ENCODE measurements around the gene MYZAP. TPM values are rescaled to one million over a fixed set of nuclear protein-coding genes. Genes with fewer than 3 reads are reported as not detected.

MYZAP gene
- polyA plus RNA-seq, 6 donors from 2014 or later = 4.5 to 15.3 (median 7.4) TPM

DNA sequence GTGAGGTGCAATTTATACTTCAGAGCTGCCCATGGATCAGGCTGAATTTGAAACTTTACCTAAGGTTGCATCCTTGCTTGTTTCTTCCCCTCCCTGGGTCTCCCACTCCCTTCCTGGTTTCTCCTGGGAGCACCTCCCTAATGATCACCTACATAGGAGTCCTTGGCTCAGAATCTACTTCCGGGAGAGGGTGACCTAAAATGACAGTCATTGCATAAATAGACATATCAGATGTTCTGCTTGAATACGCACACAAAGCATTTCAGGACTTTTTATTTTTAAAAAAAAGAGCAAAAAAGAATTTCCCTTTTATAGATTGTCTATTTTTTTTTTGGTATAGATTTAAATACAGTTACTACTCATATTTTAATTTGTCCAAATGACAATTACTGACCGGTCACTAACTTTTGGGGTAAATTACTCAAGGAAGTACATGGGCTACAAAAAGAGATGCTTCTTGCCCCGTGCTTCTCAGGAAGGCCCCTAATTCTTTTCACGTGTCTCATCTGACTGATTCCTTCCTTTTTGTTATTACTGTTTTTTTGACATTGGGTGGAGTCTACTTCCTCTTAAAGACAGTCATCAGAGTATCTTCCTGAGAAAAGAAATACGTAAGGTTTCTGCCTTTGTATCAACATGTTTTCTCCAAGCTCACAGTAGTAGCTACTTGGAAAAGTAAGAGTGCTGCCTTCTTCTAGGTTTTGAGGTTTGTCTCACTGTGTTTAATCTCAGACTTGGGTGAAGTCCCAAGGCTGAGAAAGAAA lies 4.9 kb upstream of the MYZAP start:
- Mint-ChIP-seq H3K4me3 (peak overlapping the region; percentile 18 to 93 (median 77)), H3K4me1 (peaks cover 53 to 74% (median 63%) of the 10 kb centered on the region in 3 donors), H3K27ac (peak overlapping the region; percentile 92 to 100 (median 99)), H3K36me3 (peaks cover 11 to 41% of the 10 kb centered on the region in 2 donors), H3K9me3 (peaks cover 10 to 20% (median 11%) of the 10 kb centered on the region in 7 donors), H3K27me3 (peaks cover 0 to 8% (median 3%) of the 10 kb centered on the region in 3 donors)
- ATAC-seq (ENCODE audit: low read depth in 2 of 2) (peak; percentile 84 to 87), DNase-seq (peak; percentile 80)

DNA sequence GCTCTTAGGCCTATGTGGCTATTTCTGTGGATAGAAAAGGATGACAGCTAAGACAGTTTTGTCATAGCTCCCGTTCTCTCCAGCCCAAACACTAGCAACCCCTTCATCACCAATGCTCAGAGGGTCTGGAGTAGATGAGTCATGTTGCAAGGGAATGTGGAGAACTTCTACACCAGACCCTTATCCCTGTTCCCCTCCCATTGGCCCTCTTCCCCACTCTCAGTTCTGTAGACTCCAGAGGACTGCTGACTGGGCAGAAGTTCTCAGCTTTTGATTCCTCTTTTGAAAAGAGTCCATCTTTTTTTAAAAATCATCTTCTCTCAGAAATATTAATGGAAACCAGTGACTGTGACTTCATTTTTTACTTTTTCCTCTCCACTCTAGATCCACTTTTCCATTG lies 2.4 kb upstream of the MYZAP start:
- H3K4me1 Mint-ChIP-seq = peaks cover 58 to 84% (median 72%) of the 10 kb centered on the region in 3 donors
- H3K9me3 Mint-ChIP-seq = peaks cover 0 to 11% (median 2%) of the 10 kb centered on the region in 7 donors
- H3K27me3 Mint-ChIP-seq = no peaks in the 10 kb centered on the region
- peak overlapping the region in 4 of 8 donors; percentile 8 to 75 (median 62) for H3K4me3 Mint-ChIP-seq
- peak overlapping the region in 5 of 6 donors; percentile 11 to 92 (median 52) for H3K27ac Mint-ChIP-seq
- peaks cover 0 to 21% of the 10 kb centered on the region in 2 donors for H3K36me3 Mint-ChIP-seq
- no peak for ATAC-seq (ENCODE audit: low read depth in 2 of 2)
- DNase-seq = no peak

GRCh38 chr15:57589754-57590153 lies 1.9 kb upstream of the MYZAP start:
- Mint-ChIP-seq H3K4me1 (peaks cover 58 to 82% (median 76%) of the 10 kb centered on the region in 3 donors), H3K4me3 (peak overlapping the region in 6 of 8 donors; percentile 45 to 87 (median 57)), H3K27ac (peak overlapping the region in 4 of 6 donors; percentile 25 to 92 (median 70)), H3K9me3 (peaks cover 0 to 11% (median 2%) of the 10 kb centered on the region in 7 donors), H3K27me3 (no peaks in the 10 kb centered on the region), H3K36me3 (peaks cover 0 to 21% of the 10 kb centered on the region in 2 donors)
- no peak for DNase-seq
- ATAC-seq (ENCODE audit: low read depth in 2 of 2) = no peak

- H3K27me3 Mint-ChIP-seq = no peaks in the 10 kb centered on the region
- H3K4me1 Mint-ChIP-seq = peaks cover 52 to 74% (median 71%) of the 10 kb centered on the region in 3 donors
- no peak for DNase-seq
- peak overlapping the region; percentile 76 to 94 (median 88) for H3K4me3 Mint-ChIP-seq
- H3K9me3 Mint-ChIP-seq = peaks cover 0 to 11% (median 2%) of the 10 kb centered on the region in 7 donors
- peak overlapping the region; percentile 74 to 97 (median 87) for H3K27ac Mint-ChIP-seq
- ATAC-seq (ENCODE audit: low read depth in 2 of 2) = peak in 1 of 2 donors; percentile 1
- H3K36me3 Mint-ChIP-seq = peaks cover 0 to 21% of the 10 kb centered on the region in 2 donors
Observed at GRCh38 chr15:57591237-57591821, 375 bp upstream of the MYZAP start.

- peaks cover 45 to 67% (median 64%) of the 10 kb centered on the region in 3 donors for H3K4me1 Mint-ChIP-seq
- H3K27me3 Mint-ChIP-seq = no peaks in the 10 kb centered on the region
- H3K9me3 Mint-ChIP-seq = peaks cover 0 to 10% (median 0%) of the 10 kb centered on the region in 7 donors
- peak overlapping the region in 4 of 6 donors; percentile 46 to 70 (median 54) for H3K27ac Mint-ChIP-seq
- H3K36me3 Mint-ChIP-seq = peaks cover 0 to 18% of the 10 kb centered on the region in 2 donors
- DNase-seq (no peak), ATAC-seq (ENCODE audit: low read depth in 2 of 2) (no peak)
- peak overlapping the region; percentile 76 to 91 (median 82) for H3K4me3 Mint-ChIP-seq
Observed at GRCh38 chr15:57592426-57592825, 722 bp downstream of the MYZAP start.

GRCh38 chr15:57592836-57593420 lies 1.2 kb downstream of the MYZAP start:
- DNase-seq = no peak
- Mint-ChIP-seq H3K9me3 (peaks cover 0 to 5% (median 0%) of the 10 kb centered on the region in 7 donors), H3K27ac (peak overlapping the region in 3 of 6 donors; percentile 22 to 70 (median 46)), H3K27me3 (no peaks in the 10 kb centered on the region), H3K36me3 (peaks cover 0 to 13% of the 10 kb centered on the region in 2 donors), H3K4me1 (peaks cover 40 to 65% (median 59%) of the 10 kb centered on the region in 3 donors), H3K4me3 (peak overlapping the region; percentile 76 to 91 (median 82))
- ATAC-seq (ENCODE audit: low read depth in 2 of 2) = no peak

GRCh38 chr15:57594479-57594878 lies 2.8 kb downstream of the MYZAP start:
- Mint-ChIP-seq H3K9me3 (no peaks in the 10 kb centered on the region), H3K27me3 (peaks cover 0 to 9% (median 0%) of the 10 kb centered on the region in 3 donors), H3K27ac (no peak overlapping the region), H3K36me3 (peaks cover 0 to 6% of the 10 kb centered on the region in 2 donors), H3K4me3 (peak overlapping the region in 1 of 8 donors; percentile 17), H3K4me1 (peaks cover 26 to 53% (median 50%) of the 10 kb centered on the region in 3 donors)
- DNase-seq (no peak), ATAC-seq (ENCODE audit: low read depth in 2 of 2) (no peak)

GRCh38 chr15:57595011-57595866 lies 3.5 kb downstream of the MYZAP start:
- peaks cover 18 to 46% (median 42%) of the 10 kb centered on the region in 3 donors for H3K4me1 Mint-ChIP-seq
- no peaks in the 10 kb centered on the region for H3K9me3 Mint-ChIP-seq
- peaks cover 0 to 9% (median 0%) of the 10 kb centered on the region in 3 donors for H3K27me3 Mint-ChIP-seq
- no peak for ATAC-seq (ENCODE audit: low read depth in 2 of 2)
- no peak overlapping the region for H3K27ac Mint-ChIP-seq
- no peak overlapping the region for H3K4me3 Mint-ChIP-seq
- DNase-seq = no peak
- peaks cover 0 to 6% of the 10 kb centered on the region in 2 donors for H3K36me3 Mint-ChIP-seq

GRCh38 chr15:57596301-57596855 lies 4.7 kb downstream of the MYZAP start:
- DNase-seq (no peak), ATAC-seq (ENCODE audit: low read depth in 2 of 2) (no peak)
- Mint-ChIP-seq H3K27me3 (peaks cover 0 to 11% (median 2%) of the 10 kb centered on the region in 3 donors), H3K9me3 (no peaks in the 10 kb centered on the region), H3K36me3 (peaks cover 3% of the 10 kb centered on the region in 2 donors), H3K4me1 (peaks cover 10 to 41% (median 35%) of the 10 kb centered on the region in 3 donors), H3K27ac (peak overlapping the region in 2 of 6 donors; percentile 17 to 72), H3K4me3 (no peak overlapping the region)

- H3K9me3 Mint-ChIP-seq = no peaks in the 10 kb centered on the region
Observed at GRCh38 chr15:57596978-57597377, 5.3 kb downstream of the MYZAP start.

DNA sequence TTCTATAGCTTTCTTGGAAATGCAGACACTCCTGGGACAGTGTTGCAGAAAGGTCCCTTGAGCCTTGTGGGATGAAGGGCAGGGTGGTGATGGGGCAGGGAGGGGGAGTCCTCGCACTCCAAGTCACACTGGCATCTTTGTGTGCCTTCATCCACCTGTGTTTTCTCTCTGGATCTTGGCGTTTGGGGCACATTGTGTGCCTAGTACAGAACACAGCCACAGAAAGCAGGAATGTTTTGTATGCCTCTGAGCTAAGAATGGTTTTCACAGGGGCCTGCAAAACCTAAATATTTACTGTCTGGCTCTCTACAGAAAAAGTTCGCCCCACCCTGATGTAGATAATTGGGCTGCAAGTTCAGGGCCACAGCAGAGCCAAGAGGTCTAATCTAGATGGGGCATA lies 5.7 kb downstream of the MYZAP start:
- no peak for DNase-seq

More at GRCh38 chr15:57596978-57597377, 5.3 kb downstream of the MYZAP start:
- no peak overlapping the region for H3K4me3 Mint-ChIP-seq
- DNase-seq = no peak
- H3K27ac Mint-ChIP-seq = peak overlapping the region in 3 of 6 donors; percentile 17 to 72 (median 62)
- peaks cover 5 to 7% of the 10 kb centered on the region in 2 donors for H3K36me3 Mint-ChIP-seq
- ATAC-seq (ENCODE audit: low read depth in 2 of 2) = no peak
- H3K4me1 Mint-ChIP-seq = peaks cover 9 to 42% (median 36%) of the 10 kb centered on the region in 3 donors
- H3K27me3 Mint-ChIP-seq = peaks cover 0 to 16% (median 5%) of the 10 kb centered on the region in 3 donors

GRCh38 chr15:57598346-57598745 lies 6.6 kb downstream of the MYZAP start:
- no peaks in the 10 kb centered on the region for H3K9me3 Mint-ChIP-seq
- peaks cover 4 to 37% (median 27%) of the 10 kb centered on the region in 3 donors for H3K4me1 Mint-ChIP-seq
- no peak for DNase-seq
- peaks cover 5 to 7% of the 10 kb centered on the region in 2 donors for H3K36me3 Mint-ChIP-seq
- ATAC-seq (ENCODE audit: low read depth in 2 of 2) = no peak
- H3K27ac Mint-ChIP-seq = peak overlapping the region in 1 of 6 donors; percentile 74
- H3K4me3 Mint-ChIP-seq = no peak overlapping the region
- H3K27me3 Mint-ChIP-seq = peaks cover 0 to 16% (median 5%) of the 10 kb centered on the region in 3 donors

More for the DNA sequence above, 5.7 kb downstream of the MYZAP start:
- Mint-ChIP-seq H3K27me3 (peaks cover 0 to 16% (median 5%) of the 10 kb centered on the region in 3 donors), H3K9me3 (no peaks in the 10 kb centered on the region), H3K36me3 (peaks cover 5 to 7% of the 10 kb centered on the region in 2 donors), H3K4me3 (no peak overlapping the region), H3K4me1 (peaks cover 9 to 42% (median 33%) of the 10 kb centered on the region in 3 donors), H3K27ac (peak overlapping the region in 1 of 6 donors; percentile 48)
- ATAC-seq (ENCODE audit: low read depth in 2 of 2) = no peak
